ENCODE measurements around the gene DYDC2. TPM values are rescaled to one million over a fixed set of nuclear protein-coding genes. Genes with fewer than 3 reads are reported as not detected.
A peak's percentile ranks its signal among the peaks of the same experiment; 100 is the strongest.

DYDC2 gene
- total RNA-seq, 2 donors from 2014 or later = not detected

DNA sequence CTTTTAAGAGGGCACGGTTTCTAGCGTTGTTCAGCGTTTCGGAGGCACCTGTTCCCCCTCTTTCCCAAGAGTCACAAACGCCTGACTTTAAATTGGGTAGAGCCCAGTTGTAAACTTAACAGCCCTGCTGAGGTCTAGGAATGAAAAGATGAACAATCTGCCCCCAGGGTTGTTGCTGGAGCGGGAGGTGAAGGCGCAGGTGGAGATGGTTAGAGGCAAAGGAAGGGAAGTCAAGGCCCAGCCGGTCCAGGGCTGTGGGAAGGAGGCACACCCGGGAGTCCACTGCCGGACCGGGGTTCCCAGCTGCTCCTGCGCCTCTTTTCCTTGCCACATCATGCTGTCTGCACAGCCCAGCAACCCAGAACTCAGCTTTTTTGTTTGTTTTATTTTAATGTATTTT is 52.5 kb downstream of the DYDC2 start:
- TF ChIP-seq POLR2A (IDR thresholded peaks at IDR 0.05) = no peak
- TF ChIP-seq, protein P1, sequence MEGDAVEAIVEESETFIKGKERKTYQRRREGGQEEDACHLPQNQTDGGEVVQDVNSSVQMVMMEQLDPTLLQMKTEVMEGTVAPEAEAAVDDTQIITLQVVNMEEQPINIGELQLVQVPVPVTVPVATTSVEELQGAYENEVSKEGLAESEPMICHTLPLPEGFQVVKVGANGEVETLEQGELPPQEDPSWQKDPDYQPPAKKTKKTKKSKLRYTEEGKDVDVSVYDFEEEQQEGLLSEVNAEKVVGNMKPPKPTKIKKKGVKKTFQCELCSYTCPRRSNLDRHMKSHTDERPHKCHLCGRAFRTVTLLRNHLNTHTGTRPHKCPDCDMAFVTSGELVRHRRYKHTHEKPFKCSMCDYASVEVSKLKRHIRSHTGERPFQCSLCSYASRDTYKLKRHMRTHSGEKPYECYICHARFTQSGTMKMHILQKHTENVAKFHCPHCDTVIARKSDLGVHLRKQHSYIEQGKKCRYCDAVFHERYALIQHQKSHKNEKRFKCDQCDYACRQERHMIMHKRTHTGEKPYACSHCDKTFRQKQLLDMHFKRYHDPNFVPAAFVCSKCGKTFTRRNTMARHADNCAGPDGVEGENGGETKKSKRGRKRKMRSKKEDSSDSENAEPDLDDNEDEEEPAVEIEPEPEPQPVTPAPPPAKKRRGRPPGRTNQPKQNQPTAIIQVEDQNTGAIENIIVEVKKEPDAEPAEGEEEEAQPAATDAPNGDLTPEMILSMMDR (IDR thresholded peaks at IDR 0.05) = no peak
- TF ChIP-seq POLR2AphosphoS5 (IDR thresholded peaks at IDR 0.05) = no peak
- no peak for DNase-seq (ENCODE audit: low spot score)
- peak overlapping the region; percentile 72 to 92 for H3K4me3 ChIP-seq
- H3K36me3 ChIP-seq = no peaks in the 10 kb centered on the region
- peak overlapping the region; percentile 86 to 96 for H3K27ac ChIP-seq
- peaks cover 20% of the 10 kb centered on the region for H3K4me1 ChIP-seq (replicated peaks)
- intact Hi-C loops (cut with DNase I) = no loop called here
- H3K9me3 ChIP-seq = no peaks in the 10 kb centered on the region
- WGBS = 13% methylated on average over 12 of the region's 12 CpGs
- no peaks in the 10 kb centered on the region for H3K27me3 ChIP-seq (replicated peaks; ENCODE audit: insufficient read depth)

DNA sequence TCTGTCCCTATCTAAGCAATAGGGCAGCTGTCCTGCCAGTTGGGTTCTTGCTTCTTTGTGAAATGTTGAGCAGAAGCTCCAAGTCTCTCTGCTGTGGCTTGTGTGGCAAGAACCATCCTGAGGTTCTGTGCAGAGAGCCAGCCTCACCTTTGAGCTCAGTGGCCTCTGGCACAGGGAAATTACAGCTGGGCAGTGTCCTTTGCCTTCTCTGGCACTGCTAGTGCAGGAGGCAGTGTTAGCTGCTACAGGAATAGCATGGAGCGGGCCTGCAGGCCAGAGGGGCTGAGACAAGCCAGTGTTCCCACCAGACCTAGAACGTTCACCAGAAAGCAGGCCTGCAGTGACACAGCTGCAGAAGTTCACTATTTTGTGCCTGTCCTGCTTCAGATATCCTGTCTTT is 53.5 kb downstream of the DYDC2 start:
- Histone ChIP-seq H3K27me3 (replicated peaks; ENCODE audit: insufficient read depth) (no peaks in the 10 kb centered on the region), H3K36me3 (no peaks in the 10 kb centered on the region), H3K9me3 (no peaks in the 10 kb centered on the region), H3K4me3 (no peak overlapping the region), H3K4me1 (replicated peaks) (peaks cover 28% of the 10 kb centered on the region), H3K27ac (peak overlapping the region; percentile 19 to 35)
- 73% methylated on average over 2 of the region's 2 CpGs for WGBS
- intact Hi-C loops (cut with DNase I) = no loop called here
- no peak for TF ChIP-seq POLR2A (IDR thresholded peaks at IDR 0.05)
- TF ChIP-seq, protein P1 (IDR thresholded peaks at IDR 0.05) = no peak
- no peak for TF ChIP-seq POLR2AphosphoS5 (IDR thresholded peaks at IDR 0.05)
- DNase-seq (ENCODE audit: low spot score) = no peak

DNA sequence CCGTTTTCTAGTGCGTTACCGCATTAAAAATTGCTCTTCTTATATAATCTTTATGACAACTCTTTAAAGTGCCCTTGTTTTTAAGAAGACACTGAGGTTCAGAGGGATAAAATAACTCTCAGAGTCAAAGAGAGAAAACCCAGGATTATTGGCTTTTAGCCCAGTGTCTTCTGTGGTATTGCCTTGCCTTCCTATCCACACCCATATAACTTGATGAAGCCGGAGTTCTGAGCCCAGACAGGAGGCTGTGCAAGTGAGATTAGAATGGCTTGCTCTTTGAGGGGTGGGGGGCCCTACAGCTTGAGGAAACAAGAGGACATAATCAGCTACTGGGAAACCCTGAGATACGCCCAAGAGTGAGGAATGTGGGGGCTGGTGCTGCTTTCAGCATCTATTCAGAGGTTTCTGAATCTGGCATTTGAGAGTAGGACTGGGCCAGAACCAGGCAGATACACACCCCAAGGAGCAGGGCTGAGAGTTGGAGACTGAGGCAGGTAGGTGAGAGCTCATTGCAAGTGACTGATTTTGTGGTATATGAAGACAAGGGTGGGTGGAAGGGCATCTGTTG is 54.1 kb downstream of the DYDC2 start:
- no peak for TF ChIP-seq POLR2A (IDR thresholded peaks at IDR 0.05)
- TF ChIP-seq, protein P1 (IDR thresholded peaks at IDR 0.05) = no peak
- no peak for TF ChIP-seq POLR2AphosphoS5 (IDR thresholded peaks at IDR 0.05)
- no peaks in the 10 kb centered on the region for H3K9me3 ChIP-seq
- H3K36me3 ChIP-seq = no peaks in the 10 kb centered on the region
- no peak overlapping the region for H3K4me3 ChIP-seq
- H3K27me3 ChIP-seq (replicated peaks; ENCODE audit: insufficient read depth) = no peaks in the 10 kb centered on the region
- WGBS = 73% methylated on average over 5 of the region's 5 CpGs
- no peak for DNase-seq (ENCODE audit: low spot score)
- peaks cover 33% of the 10 kb centered on the region for H3K4me1 ChIP-seq (replicated peaks)
- intact Hi-C loops (cut with DNase I) = no loop called here
- peak overlapping the region in 1 of 2 donors; percentile 35 for H3K27ac ChIP-seq

DNA sequence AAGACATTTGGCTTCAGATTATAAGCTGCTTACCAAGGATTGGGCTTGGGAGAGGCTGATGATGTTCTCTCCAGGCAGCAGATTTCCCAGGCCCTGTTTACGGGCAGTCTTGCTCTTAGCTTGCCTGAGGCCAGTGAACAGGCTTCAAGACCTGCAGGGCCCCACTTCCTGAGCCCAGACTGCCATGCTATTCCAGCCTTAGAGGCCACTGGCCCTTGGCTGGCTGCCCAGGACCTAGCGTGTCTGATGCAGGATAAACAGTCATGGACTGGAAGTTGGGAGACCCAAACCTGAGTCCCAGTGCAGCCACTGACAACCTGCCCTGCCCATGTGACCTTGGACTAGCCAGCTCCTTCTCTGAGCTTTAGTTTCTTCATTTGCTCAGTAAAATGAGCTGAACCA is 54.7 kb downstream of the DYDC2 start:
- TF ChIP-seq POLR2A (IDR thresholded peaks at IDR 0.05) (no peak), POLR2AphosphoS5 (IDR thresholded peaks at IDR 0.05) (no peak)
- TF ChIP-seq, protein P1 (IDR thresholded peaks at IDR 0.05) = no peak
- Histone ChIP-seq H3K4me1 (replicated peaks) (peaks cover 39% of the 10 kb centered on the region), H3K9me3 (no peaks in the 10 kb centered on the region), H3K27ac (peak overlapping the region in 1 of 2 donors; percentile 35), H3K4me3 (no peak overlapping the region), H3K27me3 (replicated peaks; ENCODE audit: insufficient read depth) (no peaks in the 10 kb centered on the region), H3K36me3 (no peaks in the 10 kb centered on the region)
- intact Hi-C loops (cut with DNase I) = no loop called here
- DNase-seq (ENCODE audit: low spot score) = no peak
- 46% methylated on average over 2 of the region's 2 CpGs for WGBS

DNA sequence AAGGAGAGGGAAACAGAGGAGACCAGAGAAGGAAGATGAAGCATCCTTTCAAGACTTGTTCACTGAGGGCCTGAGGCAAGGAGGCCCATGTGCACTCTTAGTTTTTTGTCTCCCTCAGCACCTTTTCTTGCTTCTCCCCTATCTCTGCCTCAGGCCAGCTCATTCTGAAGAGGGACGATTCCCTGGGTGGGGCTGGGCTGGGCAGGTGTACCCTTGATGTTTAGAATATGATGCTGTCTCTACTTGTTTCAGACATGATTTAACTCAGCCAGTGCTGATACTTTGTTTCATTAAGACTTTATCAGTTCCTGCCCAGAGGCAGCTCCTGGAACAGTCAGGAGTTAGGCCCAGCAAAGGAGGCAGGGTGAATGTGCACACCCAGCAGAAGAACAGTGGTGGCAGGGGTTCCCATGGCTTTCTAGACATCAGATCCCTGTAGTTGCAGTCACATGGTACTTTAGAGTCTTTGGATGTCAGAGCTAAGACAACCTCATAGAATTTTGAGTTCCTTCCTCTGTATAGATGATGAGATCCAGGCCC is 55.2 kb downstream of the DYDC2 start:
- Histone ChIP-seq H3K4me3 (no peak overlapping the region), H3K27ac (peak overlapping the region in 1 of 2 donors; percentile 35), H3K9me3 (no peaks in the 10 kb centered on the region), H3K36me3 (no peaks in the 10 kb centered on the region), H3K4me1 (replicated peaks) (peaks cover 40% of the 10 kb centered on the region), H3K27me3 (replicated peaks; ENCODE audit: insufficient read depth) (no peaks in the 10 kb centered on the region)
- TF ChIP-seq POLR2AphosphoS5 (IDR thresholded peaks at IDR 0.05) = no peak
- TF ChIP-seq POLR2A (IDR thresholded peaks at IDR 0.05) = no peak
- TF ChIP-seq, protein P1 (IDR thresholded peaks at IDR 0.05) = no peak
- WGBS = 53% methylated on average over 1 of the region's 1 CpG
- intact Hi-C loops (cut with DNase I) = no loop called here
- DNase-seq (ENCODE audit: low spot score) = no peak
